ENCODE data around the gene AATK. TPM values are rescaled to one million over a fixed set of nuclear protein-coding genes. Genes with fewer than 3 reads are reported as not detected.

Gene AATK
- total and polyA plus RNA-seq, 10 of the 15 experiments (the other 5 are each of a cell fraction or from before 2014, with no cell fraction given) = 0.04 TPM; not detected in 9

GRCh38 chr17:81202318-81202717, 36.3 kb upstream of the AATK start:
- in situ Hi-C loops (cut with MboI) (no loop called here), intact Hi-C loops (cut with micrococcal nuclease; ENCODE audit: unreplicated experiment) (no loop called here)
- ATAC-seq (no peak), DNase-seq (ENCODE audit: low read depth, low spot score) (no peak), FAIRE-seq (no peak)
- Histone ChIP-seq H3K4me3 (no peak overlapping the region), H3K9me3 (replicated peaks; ENCODE audit: control insufficient read depth, insufficient read depth, low read length) (no peaks in the 10 kb centered on the region), H3K4me2 (ENCODE audit: control insufficient read depth, insufficient read depth) (no peak overlapping the region), H3K36me3 (ENCODE audit: control insufficient read depth in 2 of 2, insufficient read depth in 2 of 2, low read length in 1 of 2) (peaks cover 4 to 8% of the 10 kb centered on the region in 2 experiments; a peak in 2 of 4 replicates), H2AFZ (ENCODE audit: control insufficient read depth, low read depth, low read length) (no peak overlapping the region), H4K20me1 (ENCODE audit: control insufficient read depth, insufficient read depth) (no peaks in the 10 kb centered on the region), H3K4me1 (ENCODE audit: control insufficient read depth, insufficient read depth, low read length) (no peaks in the 10 kb centered on the region), H3K27ac (ENCODE audit: control insufficient read depth, insufficient read depth) (no peak overlapping the region), H3K9ac (ENCODE audit: control insufficient read depth, insufficient read depth, low read length) (no peak overlapping the region), H3K79me2 (ENCODE audit: control insufficient read depth, insufficient read depth, low read length) (no peaks in the 10 kb centered on the region), H3K27me3 (replicated peaks in 1 of 2; ENCODE audit: control insufficient read depth in 2 of 2, insufficient read depth in 2 of 2, low read length in 1 of 2) (no peaks in the 10 kb centered on the region)
- WGBS (ENCODE audit: insufficient coverage, insufficient replicate concordance, low lambda C conversion rate, missing lambda C conversion rate) = 96% methylated on average over 10 of the region's 10 CpGs
- BruUV-seq (replicated peaks) = no TSS peak
- POLR2A ChIA-PET = no interaction called here
- TF ChIP-seq CEBPZ (IDR thresholded peaks at IDR 0.05; ENCODE audit: low read depth, low read length) (no peak), HCFC1 (IDR thresholded peaks at IDR 0.05; ENCODE audit: low read length) (no peak), SIN3A (IDR thresholded peaks at IDR 0.05; ENCODE audit: low read depth, low read length) (no peak), ZBTB4 (CRISPR knock-in tag; IDR thresholded peaks at IDR 0.05) (no peak), CTCF (IDR thresholded peaks at IDR 0.05 in 2 of 3, conservative IDR thresholded peaks at IDR 0.05 in 1 of 3; ENCODE audit: control insufficient read depth in 2 of 3, extremely low read depth in 1 of 3, insufficient read depth in 1 of 3, low read depth in 3 of 3, low read length in 3 of 3) (no peak), NR2C2 (IDR thresholded peaks at IDR 0.05; ENCODE audit: borderline replicate concordance, control insufficient read depth, insufficient read length, low read depth) (no peak), GABPA (IDR thresholded peaks at IDR 0.05; ENCODE audit: low read depth) (no peak), PML (IDR thresholded peaks at IDR 0.05; ENCODE audit: low read length) (no peak), RB1 (IDR thresholded peaks at IDR 0.05; ENCODE audit: borderline replicate concordance) (no peak), RFX5 (IDR thresholded peaks at IDR 0.05; ENCODE audit: low read depth, low read length) (no peak)
- TF ChIP-seq, protein P1, sequence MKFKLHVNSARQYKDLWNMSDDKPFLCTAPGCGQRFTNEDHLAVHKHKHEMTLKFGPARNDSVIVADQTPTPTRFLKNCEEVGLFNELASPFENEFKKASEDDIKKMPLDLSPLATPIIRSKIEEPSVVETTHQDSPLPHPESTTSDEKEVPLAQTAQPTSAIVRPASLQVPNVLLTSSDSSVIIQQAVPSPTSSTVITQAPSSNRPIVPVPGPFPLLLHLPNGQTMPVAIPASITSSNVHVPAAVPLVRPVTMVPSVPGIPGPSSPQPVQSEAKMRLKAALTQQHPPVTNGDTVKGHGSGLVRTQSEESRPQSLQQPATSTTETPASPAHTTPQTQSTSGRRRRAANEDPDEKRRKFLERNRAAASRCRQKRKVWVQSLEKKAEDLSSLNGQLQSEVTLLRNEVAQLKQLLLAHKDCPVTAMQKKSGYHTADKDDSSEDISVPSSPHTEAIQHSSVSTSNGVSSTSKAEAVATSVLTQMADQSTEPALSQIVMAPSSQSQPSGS (IDR thresholded peaks at IDR 0.05; ENCODE audit: low read length) = no peak
- CTCF ChIA-PET = no interaction called here
- SMC1A ChIA-PET (ENCODE audit: uncharacterized antibody, unreplicated experiment) = no interaction called here
- RAD21 ChIA-PET (ENCODE audit: unreplicated experiment) = no interaction called here

All from GM12878 (cell line).